EL (cell line): ENCODE data around the gene DHX58.
A peak's percentile ranks its signal among the peaks of the same experiment; 100 is the strongest.

ENCODE experiments used
- DNase-seq: peaks from one replicate; pipeline ENCODE4 v3.0.0-alpha.2; 2016

Gene DHX58

DNA sequence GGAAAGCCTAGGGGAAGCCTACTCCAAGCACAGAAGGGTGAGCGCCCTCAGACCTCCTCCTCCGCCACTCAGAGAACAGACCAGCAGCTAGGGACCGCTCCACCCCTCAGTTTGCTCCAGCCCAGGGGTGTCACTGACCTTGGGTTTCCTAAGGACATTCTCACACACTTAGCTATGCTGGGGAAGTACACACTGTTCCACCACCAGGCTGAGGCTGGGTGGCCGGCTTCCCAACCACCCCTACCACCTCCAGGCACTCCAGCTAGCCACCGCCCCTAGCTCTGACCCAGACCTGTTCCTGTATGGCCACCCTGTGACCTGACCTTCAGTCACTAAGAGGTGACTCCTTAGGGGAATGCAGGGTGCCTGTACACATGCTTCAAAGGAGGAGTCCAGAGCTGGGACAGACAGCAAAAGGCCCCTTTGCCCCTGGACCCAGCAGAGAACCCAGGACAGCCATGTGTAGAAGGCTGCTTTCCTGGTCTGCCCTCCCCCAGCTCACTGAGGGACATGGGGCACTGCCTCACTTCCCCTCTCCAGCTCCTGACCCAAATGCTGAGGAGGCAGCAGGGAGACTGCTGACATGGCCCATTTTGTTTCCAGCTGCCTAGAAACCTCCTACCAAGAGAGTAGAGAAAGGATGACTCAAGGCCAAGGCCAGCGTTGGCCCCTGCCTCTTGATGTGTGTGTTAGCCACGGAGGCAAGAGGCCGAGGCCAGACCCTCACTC lies 16.8 kb upstream of the DHX58 start:
- DNase-seq, result no peak

GRCh38 chr17:42127414-42127813 lies 14.9 kb upstream of the DHX58 start:
- no peak for DNase-seq

GRCh38 chr17:42126836-42127235 lies 14.3 kb upstream of the DHX58 start:
- DNase-seq, result no peak

- DNase-seq, result no peak
Measured at GRCh38 chr17:42125565-42125964, 13.1 kb upstream of the DHX58 start.

GRCh38 chr17:42124256-42124655 lies 11.7 kb upstream of the DHX58 start:
- no peak for DNase-seq

GRCh38 chr17:42122371-42123303 lies 10.1 kb upstream of the DHX58 start, which contains the start of gene HSPB9:
TSS of gene HSPB9 (plus strand) at chr17:42122804. CDS start at chr17:42122851, 47 bp downstream.
- no peak for DNase-seq

- peak; percentile 83 for DNase-seq
Measured at GRCh38 chr17:42120770-42121769, 8.6 kb upstream of the DHX58 start, which contains the start of gene KAT2A. TSS of gene KAT2A (minus strand) at chr17:42121367. CDS start at chr17:42121304, 63 bp downstream.

- DNase-seq, result peak; percentile 35
Measured at GRCh38 chr17:42120161-42120769, 7.8 kb upstream of the DHX58 start.

GRCh38 chr17:42119301-42119700 lies 6.8 kb upstream of the DHX58 start:
- DNase-seq, result no peak

DNA sequence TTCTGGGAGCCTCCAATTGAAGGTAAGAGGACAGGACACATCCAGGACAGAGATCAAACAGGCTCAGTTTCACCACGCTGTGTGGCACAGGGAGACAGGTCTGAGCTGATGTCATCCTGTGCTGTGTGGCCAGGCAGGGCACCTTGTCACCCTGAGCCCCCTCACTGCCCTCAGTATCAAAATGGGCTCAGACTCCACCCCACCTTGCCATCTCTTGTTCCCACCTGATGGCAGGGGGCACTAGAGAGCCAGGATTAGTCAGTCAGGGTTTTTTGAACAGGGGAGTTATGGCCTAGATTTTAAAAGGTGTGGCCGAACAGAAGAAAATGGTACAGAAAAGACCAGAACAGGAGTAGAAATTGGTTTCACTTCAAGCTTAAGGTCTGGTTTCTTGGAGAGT lies 6.0 kb upstream of the DHX58 start:
- DNase-seq, result peak; percentile 36

DNA sequence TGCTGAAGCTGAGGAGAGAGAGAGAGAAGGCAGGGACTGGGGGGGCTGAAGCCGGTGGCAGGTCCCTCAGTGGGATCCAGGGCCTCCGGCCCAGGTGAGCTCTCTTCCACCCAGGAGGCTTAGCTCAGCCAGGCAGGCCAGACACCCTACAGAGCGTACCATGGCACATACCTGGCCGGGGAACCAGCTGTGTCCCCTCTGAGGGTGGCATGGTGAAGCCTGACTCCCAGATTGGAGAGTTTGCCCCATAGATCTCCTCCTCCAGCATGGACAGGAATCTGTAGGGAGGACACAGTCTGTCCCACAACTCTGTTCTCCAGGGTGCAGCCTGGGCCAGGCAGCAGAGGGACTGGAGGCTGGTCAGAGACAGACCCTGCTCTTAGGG lies 5.6 kb upstream of the DHX58 start:
- no peak for DNase-seq

GRCh38 chr17:42117397-42118125 lies 5.0 kb upstream of the DHX58 start:
- DNase-seq, result no peak

DNA sequence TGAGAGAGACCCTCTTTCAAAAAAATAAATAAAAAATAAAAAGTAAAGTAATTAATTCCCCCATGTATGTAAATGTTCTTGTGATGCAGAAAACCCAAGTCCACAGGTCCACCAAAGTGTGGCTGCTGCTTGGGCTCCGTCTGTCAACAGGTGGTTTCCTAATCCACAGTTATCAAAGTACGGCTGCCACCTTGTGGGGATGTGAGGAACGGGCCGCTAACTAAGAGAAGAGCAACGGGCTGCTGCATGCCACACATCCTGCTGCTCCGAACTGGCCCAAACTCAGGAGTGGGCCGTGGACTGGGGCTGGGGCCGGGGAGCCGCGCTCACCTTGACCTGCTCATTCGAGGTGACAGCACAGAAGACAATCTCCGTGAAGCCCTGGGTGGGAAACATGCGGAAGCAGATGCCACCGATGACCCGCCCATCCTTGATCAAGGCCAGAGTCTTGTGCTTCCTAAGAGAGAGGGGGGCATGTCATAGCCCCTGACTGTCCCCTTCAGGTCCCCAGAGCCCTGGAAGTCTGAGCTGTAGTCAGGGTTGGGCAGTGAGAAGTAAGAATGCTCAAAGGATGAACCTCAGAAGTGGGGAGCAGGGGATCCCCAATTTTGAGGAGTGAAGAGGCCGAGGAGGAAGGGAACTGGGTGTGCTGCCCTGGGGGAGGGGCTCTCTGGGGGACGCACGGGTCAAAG lies 4.3 kb upstream of the DHX58 start:
- DNase-seq, result peak; percentile 76

DNA sequence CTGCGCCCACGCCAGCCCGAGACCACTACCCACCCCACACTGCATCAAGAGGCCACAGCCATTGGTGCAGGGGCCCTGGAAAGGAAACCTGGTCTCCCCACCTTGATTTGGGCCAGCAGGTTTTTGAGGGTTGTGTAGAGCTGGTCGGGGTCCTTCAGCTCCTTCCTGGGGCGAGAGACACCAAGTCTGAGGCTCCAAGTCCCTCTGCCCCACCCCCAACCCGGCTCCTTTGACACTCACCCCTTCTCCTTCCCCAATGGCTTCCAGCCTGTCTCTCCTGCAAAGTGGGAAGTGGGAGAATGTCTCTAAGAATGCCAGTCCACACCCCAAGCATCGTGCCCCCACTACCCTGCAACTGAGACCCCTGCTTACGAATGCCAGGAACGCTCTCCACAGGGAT lies 1.6 kb upstream of the DHX58 start:
- DNase-seq, result no peak

DNA sequence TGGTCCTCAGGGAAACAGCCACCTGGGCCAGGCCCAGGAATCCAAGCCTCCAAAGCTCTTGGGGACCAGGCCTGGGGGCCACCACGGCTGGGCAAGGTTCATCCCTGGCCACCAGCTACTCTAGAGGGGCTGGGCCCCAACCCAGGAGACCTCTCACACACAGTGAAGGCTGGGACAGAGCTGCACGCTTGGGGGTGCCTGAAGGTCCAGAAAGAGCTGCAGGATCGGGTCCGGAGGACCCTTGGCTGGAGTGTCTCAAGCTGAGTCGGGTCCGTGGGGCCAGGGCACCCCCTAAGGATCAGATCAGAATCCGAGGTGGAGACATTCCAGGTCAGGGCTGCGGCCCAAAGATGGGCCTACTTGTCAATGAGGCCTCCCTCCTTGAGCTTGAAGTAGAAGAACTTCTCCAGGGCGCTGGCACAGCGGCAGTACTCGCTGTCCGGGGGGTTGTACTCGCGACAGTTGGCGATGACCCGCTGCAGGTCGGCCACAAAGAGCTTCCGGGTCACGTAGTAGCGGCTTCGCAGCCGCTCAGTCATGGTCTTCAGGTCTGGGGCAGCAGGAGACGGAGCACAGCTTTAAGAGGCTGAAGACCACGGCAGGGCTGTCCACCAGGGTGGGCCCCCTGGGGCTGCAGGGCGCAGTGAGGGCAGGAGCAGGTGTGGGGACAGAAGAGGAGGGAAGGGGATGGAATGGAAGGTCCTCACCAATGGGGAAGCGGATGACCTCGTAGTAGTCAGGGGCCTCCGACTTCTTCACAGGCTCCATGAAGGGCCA lies 967 bp upstream of the DHX58 start:
- no peak for DNase-seq

DNA sequence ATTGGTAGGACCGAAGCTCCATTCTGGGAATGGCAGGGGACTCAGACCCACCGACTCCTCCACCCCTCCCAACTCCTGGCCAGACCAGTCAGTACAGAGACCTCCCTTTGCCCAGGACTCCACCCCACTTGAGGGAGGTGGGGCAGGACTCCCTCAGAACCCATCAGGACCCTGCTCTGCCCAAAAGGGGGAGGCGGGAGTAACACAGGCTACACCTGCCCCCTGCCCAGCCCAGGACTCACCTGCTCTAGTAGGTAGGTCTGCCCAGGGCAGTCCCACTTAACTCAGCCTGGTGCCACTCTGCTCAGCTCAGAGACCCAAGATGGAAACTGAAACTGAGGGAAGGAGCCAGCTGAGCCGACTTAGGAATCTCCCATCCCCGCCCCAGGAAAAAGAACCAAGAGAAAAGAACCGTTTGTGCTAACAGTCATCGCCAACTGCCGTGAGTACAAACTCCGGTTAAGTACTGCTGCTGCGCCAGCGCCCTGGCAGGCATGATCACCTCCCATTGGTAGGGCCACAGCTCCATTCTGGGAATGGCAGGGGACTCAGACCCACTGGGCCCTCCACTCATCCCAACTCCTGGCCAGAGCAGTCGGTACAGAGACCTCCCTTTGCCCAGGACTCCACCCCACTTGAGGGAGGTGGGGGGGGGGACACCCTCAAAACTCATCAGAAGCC lies 503 bp downstream of the DHX58 start:
- peak; percentile 78 for DNase-seq

DNA sequence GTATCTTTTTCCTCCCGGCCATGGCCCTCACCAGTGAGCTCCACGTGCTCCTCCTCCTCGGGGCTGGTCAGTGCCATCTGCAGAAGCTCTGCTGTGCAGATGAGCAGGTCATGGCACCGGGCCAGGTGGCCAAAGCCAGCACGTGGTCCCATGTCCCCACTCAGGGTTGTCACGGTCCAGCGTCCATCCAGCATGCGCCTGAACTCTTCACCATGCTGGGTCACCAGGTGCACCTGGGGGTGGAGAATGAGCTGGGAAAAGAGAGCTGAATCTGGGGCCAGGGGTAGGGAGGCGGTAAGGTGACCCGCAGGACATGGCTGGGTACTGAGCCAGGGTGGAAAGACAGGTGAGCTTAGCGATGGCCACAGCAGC lies 1.3 kb downstream of the DHX58 start:
- DNase-seq, result no peak

DNA sequence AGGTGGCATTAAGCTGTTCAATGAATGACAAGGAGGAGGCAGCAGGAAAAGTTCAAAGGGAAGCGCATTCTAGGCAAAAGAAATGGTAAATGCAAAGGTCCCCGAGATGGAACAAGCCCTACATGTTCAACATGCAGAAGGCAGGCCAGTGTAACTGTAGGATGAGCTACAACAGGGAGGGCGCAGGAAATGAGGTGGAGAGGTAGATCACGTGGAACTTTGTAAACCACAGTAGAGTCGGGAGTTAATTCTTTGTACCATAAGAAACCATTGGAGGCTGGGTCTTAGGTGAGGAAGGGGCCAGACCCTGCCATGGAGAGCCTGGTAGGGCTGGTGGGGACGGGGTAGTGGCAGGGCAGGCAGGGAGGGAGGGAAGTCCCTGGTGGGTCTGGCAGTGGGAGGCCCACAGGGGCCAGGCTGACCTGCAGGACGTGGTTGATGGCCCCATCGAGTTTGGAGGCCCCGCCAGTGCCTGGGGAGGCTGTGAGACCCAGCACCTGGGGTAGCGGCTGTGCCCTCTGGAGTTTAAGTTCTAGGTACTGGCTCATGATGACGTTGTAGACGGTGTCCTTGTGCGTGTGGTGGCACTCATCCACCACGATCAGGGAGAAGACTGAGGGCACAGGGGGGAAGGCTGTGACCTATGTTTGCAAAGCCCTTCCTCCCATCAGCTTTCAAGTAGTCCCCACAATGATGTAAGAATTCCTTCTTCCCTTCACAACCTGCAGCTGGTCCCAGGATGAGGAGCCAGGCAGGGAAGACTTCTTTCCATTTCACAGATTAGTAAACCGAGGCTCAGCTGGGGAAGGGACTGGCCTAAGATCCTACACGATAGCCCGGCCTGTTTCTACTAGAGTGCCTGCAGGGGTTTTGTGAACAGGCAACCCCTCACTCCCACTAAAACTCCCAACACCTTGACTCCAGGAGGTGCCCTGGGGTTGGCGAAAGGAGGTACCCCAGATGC lies 1.9 kb downstream of the DHX58 start:
- no peak for DNase-seq
